ENCODE results near the gene SIGLEC15.

GRCh38 chr18:45788861-45789260, 36.6 kb upstream of the SIGLEC15 start:
- no peak for TF ChIP-seq POLR2A (IDR thresholded peaks at IDR 0.05)
- TF ChIP-seq CTCF (IDR thresholded peaks at IDR 0.05 in 4 of 5, conservative IDR thresholded peaks at IDR 0.05 in 1 of 5): no peak
